HepG2 (cell line): ENCODE data around the gene STK10. TPM values are rescaled to one million over a fixed set of nuclear protein-coding genes. Genes with fewer than 3 reads are reported as not detected.
A peak's percentile ranks its signal among the peaks of the same experiment; 100 is the strongest.

ENCODE experiments used
- ARNT2 ChIP-seq: sonication (generic); formaldehyde crosslinking; IDR thresholded peaks from 2 replicates; pipeline ENCODE4 v1.8.0; 2022; ENCODE audit warnings: mild to moderate bottlenecking, low read depth, missing genetic modification reagents, moderate library complexity
- CERS6 ChIP-seq: sonication (generic); formaldehyde crosslinking; IDR thresholded peaks from 2 replicates; pipeline ENCODE4 v1.5.0; 2020; ENCODE audit warnings: missing genetic modification reagents
- HBP1 ChIP-seq: IDR thresholded peaks from 2 replicates; pipeline ENCODE4 v1.6.1; 2016; ENCODE audit warnings: low read depth, control low read depth
- MED8 ChIP-seq: sonication (generic); formaldehyde crosslinking; IDR thresholded peaks from 2 replicates; pipeline ENCODE4 v1.8.1; 2023; ENCODE audit warnings: mild to moderate bottlenecking, missing genetic modification reagents; ENCODE audit not compliant: insufficient replicate concordance
- SOX13 ChIP-seq, 3 experiments: fragments of 450-650 bp in 1 of 3; sonication (generic) in 1 of 3; formaldehyde crosslinking in 1 of 3; IDR thresholded peaks in 2 of 3; conservative IDR thresholded peaks in 1 of 3; 2 replicates each; pipeline versions ENCODE4 v1.5.0 to v1.6.1; 2016 to 2020; ENCODE audit warnings: antibody characterized with exemption in 1 of 3, mild to moderate bottlenecking in 1 of 3, missing compliant biosample characterization in 1 of 3, missing genetic modification reagents in 1 of 3, moderate library complexity in 1 of 3
- ZBTB2 ChIP-seq: sonication (generic); formaldehyde crosslinking; IDR thresholded peaks from 2 replicates; pipeline ENCODE4 v1.8.0; 2022; ENCODE audit warnings: low read depth, missing genetic modification reagents
- ZNF292 ChIP-seq: sonication (generic); formaldehyde crosslinking; IDR thresholded peaks from 2 replicates; pipeline ENCODE4 v1.8.1; 2022; ENCODE audit warnings: mild to moderate bottlenecking, low read depth, missing genetic modification reagents, borderline replicate concordance
- ZNF296 ChIP-seq: sonication (generic); formaldehyde crosslinking; conservative IDR thresholded peaks from 2 replicates; pipeline ENCODE4 v1.5.0; 2020; ENCODE audit warnings: mild to moderate bottlenecking, missing genetic modification reagents
- ZNF317 ChIP-seq: sonication (generic); formaldehyde crosslinking; IDR thresholded peaks from 2 replicates; pipeline ENCODE4 v1.5.0; 2020; ENCODE audit warnings: mild to moderate bottlenecking, missing genetic modification reagents
- ZNF337 ChIP-seq: sonication (generic); formaldehyde crosslinking; IDR thresholded peaks from 2 replicates; pipeline ENCODE4 v1.5.1; 2020; ENCODE audit warnings: missing genetic modification reagents, low read depth, mild to moderate bottlenecking, borderline replicate concordance
- ZNF343 ChIP-seq: sonication (generic); formaldehyde crosslinking; IDR thresholded peaks from 2 replicates; pipeline ENCODE4 v1.4.0; 2020; ENCODE audit warnings: mild to moderate bottlenecking, missing genetic modification reagents
- ZNF407 ChIP-seq: sonication (generic); formaldehyde crosslinking; IDR thresholded peaks from one replicate; pipeline ENCODE4 v1.5.1; 2020; ENCODE audit warnings: mild to moderate bottlenecking, missing genetic modification reagents; ENCODE audit errors: not compliant biosample characterization
- ZNF451 ChIP-seq: sonication (generic); formaldehyde crosslinking; IDR thresholded peaks from 2 replicates; pipeline ENCODE4 v1.5.0; 2020; ENCODE audit warnings: mild to moderate bottlenecking, missing genetic modification reagents
- ZNF580 ChIP-seq: IDR thresholded peaks from 2 replicates; pipeline ENCODE4 v1.6.1; 2016; ENCODE audit warnings: low read depth, borderline replicate concordance
- polyA plus RNA-seq, 8 experiments: library from polyadenylated mRNA; depleted of rRNA in 3 of 8; stranded (reverse) in 7 of 8; unstranded in 1 of 8; fragments of >200 nt; fragmentation: Illumina TruSeq in 4 of 8; extraction: Trizol in 4 of 8; gene quantifications; 2 replicates each; pipeline versions ENCODE4 v1.2.1 to v1.2.3, GENCODE V29; 2011 to 2016; ENCODE audit warnings: low read depth in 4 of 8, missing spikeins in 1 of 8, mixed read lengths in 1 of 8; ENCODE audit not compliant: insufficient read depth in 1 of 8
- total RNA-seq, 5 experiments: library from RNA; depleted of rRNA; stranded (reverse); fragments of >200 nt; fragmentation: Illumina TruSeq; extraction: Trizol; gene quantifications; 2 replicates each; pipeline ENCODE4 v1.2.3, GENCODE V29; 2016; ENCODE audit warnings: low read depth in 1 of 5

The STK10 gene
- total and polyA plus RNA-seq, 2 of the 13 experiments (the other 11 are each of a cell fraction or from before 2014, with no cell fraction given), result 7.0 to 7.2 TPM

GRCh38 chr5:172187118-172188032 is 649 bp downstream of the STK10 start (continued):
- TF ChIP-seq ZNF317, result 0 out of 2 replicates have a peak, but pooled peaks have one; percentile 48
- peak; percentile 66; the same call in 1 of the 2 replicates for TF ChIP-seq HBP1
- TF ChIP-seq ZNF292 (CRISPR knock-in tag), result no peak
- TF ChIP-seq ARNT2 (CRISPR knock-in tag), result no peak
- TF ChIP-seq ZNF451 (CRISPR knock-in tag), result no peak
- no peak for TF ChIP-seq ZNF296 (CRISPR knock-in tag)
- TF ChIP-seq CERS6 (CRISPR knock-in tag), result no peak
- TF ChIP-seq SOX13 (IDR thresholded peaks at IDR 0.05), result no peak
- no peak for TF ChIP-seq SOX13 (CRISPR knock-in tag; conservative IDR thresholded peaks at IDR 0.05 in 1 of 2, IDR thresholded peaks at IDR 0.05 in 1 of 2)
- TF ChIP-seq MED8 (CRISPR knock-in tag), result peak; percentile 58
- no peak for TF ChIP-seq ZNF407 (CRISPR knock-in tag)
- TF ChIP-seq ZNF337, result 0 out of 2 replicates have a peak, but pooled peaks have one; percentile 48
- no peak; the same call in 1 of the 2 replicates for TF ChIP-seq ZNF343 (CRISPR knock-in tag)
- no peak for TF ChIP-seq ZBTB2 (CRISPR knock-in tag)
- no peak for TF ChIP-seq ZNF580 (CRISPR knock-in tag)
